Measurements from ENCODE around the gene TPCN1. TPM values are rescaled to one million over a fixed set of nuclear protein-coding genes. Genes with fewer than 3 reads are reported as not detected.

Gene TPCN1
- total RNA-seq, 1 donor from 2014 or later = 34.9 TPM

DNA sequence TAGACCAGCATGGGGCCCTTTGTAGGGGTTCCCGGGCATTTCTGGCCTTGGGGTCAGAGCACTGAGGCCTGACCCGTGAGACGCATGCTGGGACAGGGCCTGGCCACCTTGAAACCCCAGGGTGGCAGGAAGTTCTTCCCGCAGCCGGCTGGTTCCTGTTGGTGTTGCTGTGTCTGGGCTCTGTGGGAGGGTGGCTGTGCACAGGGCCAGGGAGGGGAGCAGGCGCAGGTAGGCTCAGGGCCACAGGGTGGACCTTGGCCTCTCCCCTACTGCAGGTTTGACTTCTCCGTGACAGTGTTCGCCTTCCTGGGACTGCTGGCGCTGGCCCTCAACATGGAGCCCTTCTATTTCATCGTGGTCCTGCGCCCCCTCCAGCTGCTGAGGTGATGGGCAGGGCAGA is 65.4 kb downstream of the TPCN1 start:
- no peaks in the 10 kb centered on the region for H3K27me3 ChIP-seq (ENCODE audit: control insufficient read depth, insufficient read depth, low read length)
- TF ChIP-seq, protein P1, sequence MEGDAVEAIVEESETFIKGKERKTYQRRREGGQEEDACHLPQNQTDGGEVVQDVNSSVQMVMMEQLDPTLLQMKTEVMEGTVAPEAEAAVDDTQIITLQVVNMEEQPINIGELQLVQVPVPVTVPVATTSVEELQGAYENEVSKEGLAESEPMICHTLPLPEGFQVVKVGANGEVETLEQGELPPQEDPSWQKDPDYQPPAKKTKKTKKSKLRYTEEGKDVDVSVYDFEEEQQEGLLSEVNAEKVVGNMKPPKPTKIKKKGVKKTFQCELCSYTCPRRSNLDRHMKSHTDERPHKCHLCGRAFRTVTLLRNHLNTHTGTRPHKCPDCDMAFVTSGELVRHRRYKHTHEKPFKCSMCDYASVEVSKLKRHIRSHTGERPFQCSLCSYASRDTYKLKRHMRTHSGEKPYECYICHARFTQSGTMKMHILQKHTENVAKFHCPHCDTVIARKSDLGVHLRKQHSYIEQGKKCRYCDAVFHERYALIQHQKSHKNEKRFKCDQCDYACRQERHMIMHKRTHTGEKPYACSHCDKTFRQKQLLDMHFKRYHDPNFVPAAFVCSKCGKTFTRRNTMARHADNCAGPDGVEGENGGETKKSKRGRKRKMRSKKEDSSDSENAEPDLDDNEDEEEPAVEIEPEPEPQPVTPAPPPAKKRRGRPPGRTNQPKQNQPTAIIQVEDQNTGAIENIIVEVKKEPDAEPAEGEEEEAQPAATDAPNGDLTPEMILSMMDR (IDR thresholded peaks at IDR 0.05; ENCODE audit: insufficient read depth, low read length, poor library complexity, severe bottlenecking) = no peak
- DNase-seq (ENCODE audit: low read depth) = no peak
- H3K4me3 ChIP-seq (ENCODE audit: low read depth, low read length) = no peak overlapping the region
- H3K36me3 ChIP-seq (ENCODE audit: control insufficient read depth, insufficient read depth, low read length) = no peaks in the 10 kb centered on the region

DNA sequence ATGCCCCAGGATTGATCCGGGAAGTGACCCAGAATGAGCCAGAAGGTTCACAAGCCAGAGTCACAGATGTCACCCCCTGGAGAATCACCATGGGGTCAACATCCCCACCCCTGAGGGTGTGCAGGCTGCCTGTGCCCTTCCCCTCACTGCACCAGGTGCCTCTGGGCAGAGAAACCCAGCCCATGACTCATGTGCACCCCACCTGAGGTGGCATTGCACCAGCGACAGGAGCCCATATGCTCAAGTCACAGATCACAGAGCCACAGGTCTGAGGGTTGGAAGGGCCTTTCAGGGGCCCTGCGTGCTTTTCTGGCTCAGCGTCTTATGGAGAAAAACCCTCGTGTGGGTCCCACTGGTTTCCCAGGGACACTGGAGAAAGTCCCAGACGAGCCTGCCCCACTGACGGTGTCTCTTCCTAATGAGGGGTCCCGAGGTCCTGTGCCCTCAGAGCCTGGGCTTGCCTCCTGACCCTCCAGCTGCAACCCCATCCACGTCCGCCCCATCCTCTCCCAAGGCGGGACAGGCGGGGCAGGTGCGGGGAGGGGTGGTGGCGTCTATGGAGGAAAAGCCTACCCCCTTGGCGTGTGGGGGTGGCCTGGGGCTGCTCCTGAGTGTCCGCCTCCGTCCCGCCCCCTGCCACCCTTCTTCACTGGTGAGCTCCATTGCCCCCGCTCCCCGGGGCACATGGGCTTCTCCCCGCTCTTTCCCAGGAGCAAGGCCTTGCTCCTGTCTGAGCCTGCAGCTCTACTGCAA is 66.1 kb downstream of the TPCN1 start:
- TF ChIP-seq, protein P1 (IDR thresholded peaks at IDR 0.05; ENCODE audit: insufficient read depth, low read length, poor library complexity, severe bottlenecking) = no peak
- H3K36me3 ChIP-seq (ENCODE audit: control insufficient read depth, insufficient read depth, low read length) = no peaks in the 10 kb centered on the region

DNA sequence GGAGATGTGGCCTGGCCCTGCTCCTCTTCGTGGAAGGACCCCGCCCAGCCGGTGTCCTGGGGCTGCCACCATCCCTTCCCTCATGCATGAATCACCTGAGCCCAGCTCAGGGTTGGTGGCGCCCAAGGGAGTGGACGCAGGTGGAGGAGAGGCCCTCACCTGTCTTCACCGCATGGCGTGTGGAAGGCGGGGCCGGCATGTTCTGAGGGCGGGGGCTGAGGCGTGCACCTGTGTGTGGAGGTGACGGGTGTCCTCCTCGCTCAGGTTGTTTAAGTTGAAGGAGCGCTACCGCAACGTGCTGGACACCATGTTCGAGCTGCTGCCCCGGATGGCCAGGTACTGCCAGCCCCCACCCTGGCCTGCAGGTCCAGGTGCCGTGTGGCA is 66.6 kb downstream of the TPCN1 start:
- no peaks in the 10 kb centered on the region for H3K27me3 ChIP-seq (ENCODE audit: control insufficient read depth, insufficient read depth, low read length)
- TF ChIP-seq, protein P1 (IDR thresholded peaks at IDR 0.05; ENCODE audit: insufficient read depth, low read length, poor library complexity, severe bottlenecking) = no peak
- DNase-seq (ENCODE audit: low read depth) = no peak
- no peaks in the 10 kb centered on the region for H3K36me3 ChIP-seq (ENCODE audit: control insufficient read depth, insufficient read depth, low read length)
- no peak overlapping the region for H3K4me3 ChIP-seq (ENCODE audit: low read depth, low read length)

More for the DNA sequence above, 66.1 kb downstream of the TPCN1 start:
- H3K27me3 ChIP-seq (ENCODE audit: control insufficient read depth, insufficient read depth, low read length) = no peaks in the 10 kb centered on the region
- H3K4me3 ChIP-seq (ENCODE audit: low read depth, low read length) = no peak overlapping the region
- no peak for DNase-seq (ENCODE audit: low read depth)

DNA sequence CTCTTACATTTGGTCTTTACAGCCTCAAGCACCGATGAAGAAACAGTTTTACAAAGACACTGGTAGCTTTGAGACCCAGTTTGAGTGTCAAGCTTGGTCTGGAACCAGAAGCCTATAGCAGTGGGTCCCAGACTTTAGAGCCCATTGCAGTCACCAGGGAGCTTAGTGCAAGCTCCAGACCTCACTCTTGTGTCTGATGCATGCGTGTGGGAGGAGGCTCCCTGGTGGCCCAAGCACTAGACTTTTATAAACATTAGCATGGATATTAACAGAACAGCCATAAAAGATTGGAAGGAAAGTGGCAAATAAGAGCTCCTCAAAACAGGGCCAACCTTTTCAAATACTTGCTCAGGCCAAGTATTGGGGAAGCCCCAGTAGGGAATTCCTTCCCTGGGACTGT is 68.1 kb downstream of the TPCN1 start:
- no peak overlapping the region for H3K4me3 ChIP-seq (ENCODE audit: low read depth, low read length)
- peaks cover 1% of the 10 kb centered on the region for H3K36me3 ChIP-seq (ENCODE audit: control insufficient read depth, insufficient read depth, low read length)
- DNase-seq (ENCODE audit: low read depth) = no peak
- TF ChIP-seq, protein P1 (IDR thresholded peaks at IDR 0.05; ENCODE audit: insufficient read depth, low read length, poor library complexity, severe bottlenecking) = no peak
- no peaks in the 10 kb centered on the region for H3K27me3 ChIP-seq (ENCODE audit: control insufficient read depth, insufficient read depth, low read length)

DNA sequence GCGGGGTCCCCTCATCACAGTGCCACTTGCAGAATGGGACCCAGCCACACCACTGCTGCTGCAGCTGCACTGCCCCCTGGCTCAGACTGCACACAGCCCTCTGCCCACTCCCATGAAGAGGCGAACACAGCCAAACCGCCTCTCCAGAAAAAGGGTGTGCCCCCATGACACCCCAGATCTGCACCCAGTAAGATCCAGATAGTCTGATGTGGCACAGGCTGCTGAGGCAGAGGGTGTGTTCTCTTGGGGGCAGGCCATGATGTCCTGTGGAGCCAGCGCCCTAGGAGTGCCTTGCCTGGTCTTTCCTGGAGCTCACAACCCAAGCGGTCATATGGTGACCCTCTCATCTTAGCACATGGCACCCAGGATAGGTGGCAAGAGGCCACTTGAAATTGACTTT is 69.2 kb downstream of the TPCN1 start:
- no peak for DNase-seq (ENCODE audit: low read depth)
- H3K27me3 ChIP-seq (ENCODE audit: control insufficient read depth, insufficient read depth, low read length) = no peaks in the 10 kb centered on the region
- peaks cover 1% of the 10 kb centered on the region for H3K36me3 ChIP-seq (ENCODE audit: control insufficient read depth, insufficient read depth, low read length)
- TF ChIP-seq, protein P1 (IDR thresholded peaks at IDR 0.05; ENCODE audit: insufficient read depth, low read length, poor library complexity, severe bottlenecking) = no peak
- no peak overlapping the region for H3K4me3 ChIP-seq (ENCODE audit: low read depth, low read length)

DNA sequence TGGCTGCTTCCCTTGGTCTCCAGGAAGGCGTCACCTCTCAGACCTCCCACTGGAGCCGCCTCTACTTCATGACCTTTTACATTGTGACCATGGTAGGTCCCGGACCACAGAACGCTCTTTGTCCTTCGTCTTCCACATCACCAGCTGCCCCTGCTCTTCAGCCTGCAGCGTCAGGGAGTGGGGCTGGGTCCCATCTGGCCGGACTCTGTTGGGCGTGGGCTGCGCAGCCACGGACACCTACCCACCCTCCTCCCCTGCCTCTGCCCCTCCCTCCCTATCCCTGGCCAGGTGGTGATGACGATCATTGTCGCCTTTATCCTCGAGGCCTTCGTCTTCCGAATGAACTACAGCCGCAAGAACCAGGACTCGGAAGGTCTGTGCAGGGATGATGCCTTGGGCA is 70.3 kb downstream of the TPCN1 start:
- DNase-seq (ENCODE audit: low read depth) = no peak
- Histone ChIP-seq H3K4me3 (ENCODE audit: low read depth, low read length) (no peak overlapping the region), H3K36me3 (ENCODE audit: control insufficient read depth, insufficient read depth, low read length) (peaks cover 1% of the 10 kb centered on the region), H3K27me3 (ENCODE audit: control insufficient read depth, insufficient read depth, low read length) (no peaks in the 10 kb centered on the region)
- TF ChIP-seq, protein P1 (IDR thresholded peaks at IDR 0.05; ENCODE audit: insufficient read depth, low read length, poor library complexity, severe bottlenecking) = no peak
